Keratinocyte (primary cell): ENCODE results near the gene RPP30.

Experiments used
- EZH2 ChIP-seq: IDR thresholded peaks from one replicate; pipeline ENCODE4 v1.6.1; 2012; ENCODE audit warnings: inconsistent platforms, mild to moderate bottlenecking, low read length, moderate library complexity
- TF ChIP-seq, protein P1 (sequence below), 3 experiments: IDR thresholded peaks in 1 of 3; conservative IDR thresholded peaks in 1 of 3; optimal IDR thresholded peaks in 1 of 3; 2 replicates in 2 of 3; 3 replicates in 1 of 3; pipeline versions ENCODE3 to v1.5.1; 2011; ENCODE audit warnings: low read length in 3 of 3, mild to moderate bottlenecking in 3 of 3, moderate library complexity in 2 of 3, control low read depth in 1 of 3, inconsistent platforms in 1 of 3; ENCODE audit not compliant: insufficient read depth in 2 of 3; ENCODE audit errors: extremely low read depth in 1 of 3

DNA sequence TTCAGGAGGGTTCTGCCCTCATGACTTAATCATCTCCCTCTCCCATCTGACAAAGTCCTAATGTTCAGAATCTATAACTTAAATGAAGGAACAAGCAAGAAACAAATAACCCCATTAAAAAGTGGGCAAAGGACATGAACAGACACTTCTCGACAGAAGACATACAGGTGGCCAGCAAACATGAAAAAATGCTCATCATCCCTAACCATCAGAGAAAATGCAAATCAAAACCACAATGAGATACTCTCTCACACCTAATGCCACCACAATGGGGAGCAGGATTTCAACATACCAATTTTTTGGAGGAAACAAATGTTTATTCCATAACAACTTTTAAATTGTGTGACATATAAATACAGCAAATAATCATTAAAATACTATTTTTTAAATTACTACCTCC is 11.0 kb upstream of the RPP30 start:
- TF ChIP-seq, protein P1, sequence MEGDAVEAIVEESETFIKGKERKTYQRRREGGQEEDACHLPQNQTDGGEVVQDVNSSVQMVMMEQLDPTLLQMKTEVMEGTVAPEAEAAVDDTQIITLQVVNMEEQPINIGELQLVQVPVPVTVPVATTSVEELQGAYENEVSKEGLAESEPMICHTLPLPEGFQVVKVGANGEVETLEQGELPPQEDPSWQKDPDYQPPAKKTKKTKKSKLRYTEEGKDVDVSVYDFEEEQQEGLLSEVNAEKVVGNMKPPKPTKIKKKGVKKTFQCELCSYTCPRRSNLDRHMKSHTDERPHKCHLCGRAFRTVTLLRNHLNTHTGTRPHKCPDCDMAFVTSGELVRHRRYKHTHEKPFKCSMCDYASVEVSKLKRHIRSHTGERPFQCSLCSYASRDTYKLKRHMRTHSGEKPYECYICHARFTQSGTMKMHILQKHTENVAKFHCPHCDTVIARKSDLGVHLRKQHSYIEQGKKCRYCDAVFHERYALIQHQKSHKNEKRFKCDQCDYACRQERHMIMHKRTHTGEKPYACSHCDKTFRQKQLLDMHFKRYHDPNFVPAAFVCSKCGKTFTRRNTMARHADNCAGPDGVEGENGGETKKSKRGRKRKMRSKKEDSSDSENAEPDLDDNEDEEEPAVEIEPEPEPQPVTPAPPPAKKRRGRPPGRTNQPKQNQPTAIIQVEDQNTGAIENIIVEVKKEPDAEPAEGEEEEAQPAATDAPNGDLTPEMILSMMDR (optimal IDR thresholded peaks at IDR 0.05 in 1 of 3, IDR thresholded peaks at IDR 0.05 in 1 of 3, conservative IDR thresholded peaks at IDR 0.05 in 1 of 3; ENCODE audit: extremely low read depth in 1 of 3, insufficient read depth in 2 of 3, low read length in 3 of 3), result no peak
- TF ChIP-seq EZH2, result no peak
